Stimulated activated CD4-positive, alpha-beta T cell treated with anti-CD3 and anti-CD28 coated beads, Interleukin-2, amount 100 ng/mL, for 4 hours (primary cell): ENCODE results near the gene NOXO1.
A peak's percentile ranks its signal among the peaks of the same experiment; 100 is the strongest.
"Not testable (repeated sequence)": the region's sequence is repeated elsewhere in the genome, so short reads cannot be mapped to it uniquely, and the experiment has no call there.

Source experiments
- DNase-seq: peaks from one replicate; pipeline ENCODE4 v3.0.0-alpha.2; 2020; ENCODE audit warnings: low read depth

NOXO1 gene

GRCh38 chr16:1981398-1981836, at the start of gene NOXO1:
TSS of gene NOXO1 (minus strand) at chr16:1981469. CDS start at chr16:1981179, 290 bp downstream.
- no peak for DNase-seq

GRCh38 chr16:2030036-2030435, 48.8 kb upstream of the NOXO1 start:
- DNase-seq, result no peak

- DNase-seq, result no peak
These were observed 48.1 kb upstream of the NOXO1 start for GRCh38 chr16:2029350-2029749.

DNA sequence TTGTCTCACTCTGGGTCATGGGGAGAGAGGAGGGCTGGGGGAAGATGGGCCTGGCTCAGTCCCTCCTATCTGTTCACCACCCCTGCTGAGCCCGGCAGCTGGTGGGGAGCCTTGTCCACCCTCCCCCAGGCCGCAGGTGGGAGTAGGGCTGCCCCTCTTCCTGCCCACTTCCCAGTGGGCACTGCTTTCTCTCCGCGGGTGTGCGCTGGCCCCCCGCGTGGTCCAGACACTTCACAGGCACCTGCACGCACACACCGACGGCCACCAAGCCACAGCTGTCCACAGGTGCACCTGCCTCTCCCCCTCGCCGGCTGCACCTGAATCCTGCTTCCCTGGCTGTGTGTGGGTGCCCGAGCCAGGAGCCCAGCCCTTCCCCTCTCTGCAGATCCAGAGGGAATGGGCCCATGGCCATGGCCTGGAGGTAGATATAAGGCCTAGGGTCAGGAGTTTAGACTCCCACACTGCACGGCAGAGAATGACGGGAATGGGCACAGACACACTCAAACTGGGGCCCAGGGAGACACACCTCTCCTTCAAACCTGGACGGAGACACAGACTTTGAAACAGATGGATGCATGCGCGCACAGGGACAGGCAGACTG, 47.5 kb upstream of the NOXO1 start:
- no peak for DNase-seq

- DNase-seq, result no peak
These were observed 46.9 kb upstream of the NOXO1 start for GRCh38 chr16:2028146-2028545.

- DNase-seq, result no peak
These were observed 46.0 kb upstream of the NOXO1 start for GRCh38 chr16:2027024-2028010.

- DNase-seq, result no peak
These were observed 45.3 kb upstream of the NOXO1 start, which contains the start of gene NHERF2 for GRCh38 chr16:2026461-2027023. TSS of gene NHERF2 (plus strand) at chr16:2026902. CDS start at chr16:2027006, 104 bp downstream.

GRCh38 chr16:2025878-2026460, 44.7 kb upstream of the NOXO1 start:
- DNase-seq, result no peak

DNA sequence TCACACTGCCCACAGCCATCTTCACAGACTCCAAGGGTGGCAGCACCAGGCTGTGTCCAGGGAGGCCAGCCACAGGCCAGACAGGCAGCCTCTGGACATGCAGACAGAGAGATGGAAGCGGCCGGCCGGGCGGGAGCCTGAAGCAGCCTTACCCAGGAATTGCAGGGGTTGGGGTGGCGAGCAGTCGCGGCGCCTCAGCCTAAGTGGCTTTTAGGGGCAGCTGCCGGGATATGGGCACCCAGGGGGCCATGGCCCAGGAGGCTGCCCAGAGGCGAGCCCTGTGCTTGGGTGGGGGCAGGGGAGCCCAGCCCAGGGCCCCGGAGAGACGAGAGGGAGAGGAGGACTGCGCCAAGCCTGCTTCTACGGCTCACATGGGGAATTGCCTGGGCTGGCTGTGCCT, 44.0 kb upstream of the NOXO1 start:
- DNase-seq, result no peak

DNA sequence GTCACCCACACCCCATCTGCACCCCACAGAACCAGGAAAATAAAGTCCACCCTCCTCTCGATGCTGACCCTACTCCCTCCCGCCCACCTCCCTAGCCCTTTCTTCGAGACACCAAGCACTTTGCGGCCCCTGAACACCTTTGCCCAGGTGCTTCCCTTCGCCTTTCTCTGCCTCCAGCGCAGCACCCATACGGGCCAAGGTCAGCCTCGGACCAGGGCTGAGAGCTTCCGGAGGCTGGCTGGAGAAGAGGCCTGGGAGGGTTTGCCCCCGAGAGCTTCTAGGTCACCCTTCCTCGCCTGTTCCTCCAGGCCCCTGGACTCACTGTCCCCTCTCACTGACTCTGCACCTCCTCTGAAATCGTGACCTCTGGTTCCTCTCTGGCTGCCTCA, 42.8 kb upstream of the NOXO1 start:
- no peak for DNase-seq

GRCh38 chr16:2023092-2024031, 42.1 kb upstream of the NOXO1 start:
- peak; percentile 92 for DNase-seq

- no peak for DNase-seq
These were observed 41.4 kb upstream of the NOXO1 start for GRCh38 chr16:2022723-2023091.

DNA sequence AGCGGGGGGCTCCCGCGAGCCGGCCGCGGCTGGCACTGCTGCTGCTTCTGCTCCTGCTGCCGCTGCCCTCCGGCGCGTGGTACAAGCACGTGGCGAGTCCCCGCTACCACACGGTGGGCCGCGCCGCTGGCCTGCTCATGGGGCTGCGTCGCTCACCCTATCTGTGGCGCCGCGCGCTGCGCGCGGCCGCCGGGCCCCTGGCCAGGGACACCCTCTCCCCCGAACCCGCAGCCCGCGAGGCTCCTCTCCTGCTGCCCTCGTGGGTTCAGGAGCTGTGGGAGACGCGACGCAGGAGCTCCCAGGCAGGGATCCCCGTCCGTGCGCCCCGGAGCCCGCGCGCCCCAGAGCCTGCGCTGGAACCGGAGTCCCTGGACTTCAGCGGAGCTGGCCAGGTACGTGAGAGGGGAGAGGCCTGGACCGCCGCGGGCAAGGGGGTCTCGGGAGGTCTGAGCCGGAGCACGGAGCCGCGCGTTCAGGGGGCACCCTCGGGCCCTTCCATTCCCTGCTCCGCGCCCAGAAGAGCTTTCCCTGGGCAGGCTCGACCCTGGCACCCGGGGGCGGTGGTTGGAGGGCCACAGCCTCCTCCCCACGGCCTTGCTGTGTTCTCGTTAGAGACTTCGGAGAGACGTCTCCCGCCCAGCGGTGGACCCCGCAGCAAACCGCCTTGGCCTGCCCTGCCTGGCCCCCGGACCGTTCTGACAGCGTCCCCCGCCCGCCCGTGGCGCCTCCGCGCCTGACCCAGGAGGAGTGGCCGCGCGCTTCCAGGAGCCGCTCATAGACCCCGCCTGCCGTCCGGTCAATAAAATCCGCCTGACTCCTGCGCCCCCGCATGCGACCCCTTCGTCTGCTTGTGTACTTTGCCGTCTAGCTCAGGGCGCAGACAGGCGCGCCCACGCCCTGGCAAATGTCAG, 38.9 kb upstream of the NOXO1 start:
- DNase-seq, result no peak

- no peak for DNase-seq
These were observed 38.2 kb upstream of the NOXO1 start, which contains the start of gene NPW for GRCh38 chr16:2019518-2019920. TSS of gene NPW (plus strand) at chr16:2019785.

GRCh38 chr16:2016407-2016922, 35.2 kb upstream of the NOXO1 start:
- DNase-seq, result no peak

GRCh38 chr16:2015947-2016208, 34.6 kb upstream of the NOXO1 start:
- no peak for DNase-seq

GRCh38 chr16:2015117-2015946, 34.1 kb upstream of the NOXO1 start:
- DNase-seq, result no peak

GRCh38 chr16:2013527-2013926, 32.3 kb upstream of the NOXO1 start:
- DNase-seq, result no peak

DNA sequence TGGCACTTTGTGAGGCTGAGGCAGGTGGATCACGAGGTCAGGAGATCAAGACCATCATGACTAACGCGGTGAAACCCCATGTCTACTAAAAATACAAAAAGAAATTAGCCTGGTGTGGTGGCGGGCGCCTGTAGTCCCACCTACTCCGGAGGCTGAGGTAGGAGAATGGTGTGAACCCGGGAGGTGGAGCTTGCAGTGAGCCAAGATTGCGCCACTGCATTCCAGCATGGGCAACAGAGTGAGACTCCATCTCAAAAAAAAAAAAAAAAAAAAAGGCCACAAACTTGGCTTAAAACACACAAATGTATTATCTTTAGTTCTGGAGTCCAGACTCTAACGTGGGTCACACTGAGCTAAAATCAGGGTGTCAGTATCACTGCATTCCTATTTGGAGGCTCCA, 30.5 kb upstream of the NOXO1 start:
- DNase-seq, result not testable (repeated sequence)
